ENCODE measurements around the gene SLC28A1. TPM values are rescaled to one million over a fixed set of nuclear protein-coding genes. Genes with fewer than 3 reads are reported as not detected.

Gene SLC28A1
- total and polyA plus RNA-seq, 2 of the 4 experiments (the other 2 are of a cell fraction): not detected

DNA sequence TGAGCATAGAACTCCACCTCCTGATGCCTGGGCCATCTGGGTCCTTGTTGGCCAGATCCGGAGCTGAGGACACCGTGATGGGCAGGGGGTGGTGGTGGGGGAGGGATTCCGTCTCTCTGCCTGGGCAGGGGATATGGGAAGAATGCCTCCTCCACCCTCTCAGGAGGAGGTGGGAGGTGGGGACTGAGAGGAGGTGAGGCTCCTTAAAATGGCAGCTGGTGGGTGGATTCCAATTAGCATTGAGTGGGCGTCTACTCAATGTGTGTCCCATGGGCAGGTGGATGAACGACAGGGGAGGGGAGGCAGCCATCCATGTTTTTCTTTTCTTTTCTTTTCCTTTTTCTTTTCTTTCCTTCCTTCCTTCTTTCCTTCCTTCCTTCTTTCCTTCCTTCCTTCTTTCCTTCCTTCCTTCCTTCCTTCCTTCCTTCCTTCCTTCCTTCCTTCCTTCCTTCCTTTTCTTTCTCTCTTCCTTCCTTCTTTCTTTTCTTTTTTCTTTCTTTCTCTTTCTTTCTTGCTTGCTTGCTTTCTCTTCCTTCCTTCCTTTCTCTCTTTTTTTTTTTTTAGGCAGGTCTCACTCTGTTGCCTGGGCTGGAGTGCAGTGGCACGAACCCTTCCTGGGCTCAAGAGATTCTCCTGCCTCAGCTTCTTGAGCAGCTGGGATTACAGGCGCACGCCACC lies 5.0 kb downstream of the SLC28A1 start:
- intact Hi-C loops (cut with micrococcal nuclease) (no loop called here), dilution Hi-C loops (cut with HindIII; ENCODE audit: low sequenced_read_pairs, unreplicated experiment) (no loop called here), in situ Hi-C loops (cut with MboI; ENCODE audit: low sequenced_read_pairs) (no loop called here)
- no peak overlapping the region for H2AFZ ChIP-seq (replicated peaks; ENCODE audit: low read length, poor library complexity)
- H3K27me3 ChIP-seq (ENCODE audit: control insufficient read depth, insufficient read depth, low read length): peaks cover 32% of the 10 kb centered on the region; the same call in 1 of the 2 replicates
- H3K79me1 ChIP-seq (ENCODE audit: low read depth in 1 of 2, low read length in 2 of 2): no peaks in the 10 kb centered on the region
- H3K4ac ChIP-seq (ENCODE audit: low read depth, low read length): no peak overlapping the region
- H2BK15ac ChIP-seq (ENCODE audit: low read depth, low read length): no peak overlapping the region
- H3K4me2 ChIP-seq (ENCODE audit: low read depth, low read length): no peak overlapping the region
- no peak overlapping the region for H3K9ac ChIP-seq (ENCODE audit: low read depth, low read length)
- BruUV-seq (replicated peaks): no TSS peak
- no peak overlapping the region for H4K8ac ChIP-seq (ENCODE audit: low read depth in 2 of 2, low read length in 2 of 2)
- TF ChIP-seq RAD21 (IDR thresholded peaks at IDR 0.05; ENCODE audit: low read length) (no peak), FOS (IDR thresholded peaks at IDR 0.05; ENCODE audit: low read depth, low read length) (no peak), POLR2A (IDR thresholded peaks at IDR 0.05; ENCODE audit: low read depth, low read length) (no peak)
- TF ChIP-seq, protein P1, sequence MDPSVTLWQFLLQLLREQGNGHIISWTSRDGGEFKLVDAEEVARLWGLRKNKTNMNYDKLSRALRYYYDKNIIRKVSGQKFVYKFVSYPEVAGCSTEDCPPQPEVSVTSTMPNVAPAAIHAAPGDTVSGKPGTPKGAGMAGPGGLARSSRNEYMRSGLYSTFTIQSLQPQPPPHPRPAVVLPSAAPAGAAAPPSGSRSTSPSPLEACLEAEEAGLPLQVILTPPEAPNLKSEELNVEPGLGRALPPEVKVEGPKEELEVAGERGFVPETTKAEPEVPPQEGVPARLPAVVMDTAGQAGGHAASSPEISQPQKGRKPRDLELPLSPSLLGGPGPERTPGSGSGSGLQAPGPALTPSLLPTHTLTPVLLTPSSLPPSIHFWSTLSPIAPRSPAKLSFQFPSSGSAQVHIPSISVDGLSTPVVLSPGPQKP (IDR thresholded peaks at IDR 0.05; ENCODE audit: borderline replicate concordance, low read depth, low read length): no peak
- H3K23ac ChIP-seq (ENCODE audit: low read depth, low read length): no peak overlapping the region
- H2BK20ac ChIP-seq (ENCODE audit: low read depth, low read length): no peak overlapping the region
- CTCF ChIA-PET: no interaction called here
- ATAC-seq (ENCODE audit: low read depth) (no peak), DNase-seq (no peak)
- H3K56ac ChIP-seq (ENCODE audit: extremely low read depth, insufficient read depth, low read length): no peak overlapping the region
- H2AK5ac ChIP-seq (ENCODE audit: low read depth, low read length): no peak overlapping the region
- no peak overlapping the region for H3K18ac ChIP-seq (ENCODE audit: low read depth, low read length)
- no peak overlapping the region for H3K4me3 ChIP-seq (ENCODE audit: insufficient read depth, low read depth, low read length)
- WGBS, 2 experiments (ENCODE audit: extremely low coverage in 2 of 2, insufficient read length in 1 of 2): 60% methylated on average over 1 of the region's 8 CpGs; no CpG with 5 or more reads in 1 of the 2 experiments
- no peak overlapping the region; the same call in 1 of the 2 replicates for H3K14ac ChIP-seq (replicated peaks; ENCODE audit: low read depth, low read length)
- H3K9me1 ChIP-seq (ENCODE audit: insufficient read depth, low read length): no peaks in the 10 kb centered on the region
- H4K91ac ChIP-seq (ENCODE audit: insufficient read depth, low read depth, low read length): no peak overlapping the region
- H2BK5ac ChIP-seq (ENCODE audit: low read depth, low read length, poor library complexity, severe bottlenecking): no peak overlapping the region
- no peaks in the 10 kb centered on the region for H4K20me1 ChIP-seq (ENCODE audit: insufficient read depth, low read length)
- POLR2A ChIA-PET (ENCODE audit: unreplicated experiment): no interaction called here
- H3K36me3 ChIP-seq (ENCODE audit: control insufficient read depth, insufficient read depth, low read length): no peaks in the 10 kb centered on the region
- H3K27ac ChIP-seq (ENCODE audit: insufficient read depth, low read length): no peak overlapping the region
- H3K4me1 ChIP-seq (ENCODE audit: control insufficient read depth, insufficient read depth, low read length): no peaks in the 10 kb centered on the region
- H2AK9ac ChIP-seq (replicated peaks; ENCODE audit: low read depth, low read length, poor library complexity): no peak overlapping the region
- H2BK120ac ChIP-seq (ENCODE audit: low read depth, low read length): no peak overlapping the region
- no peaks in the 10 kb centered on the region for H3K9me3 ChIP-seq (ENCODE audit: control insufficient read depth, insufficient read depth, low read length)
- no peak overlapping the region for H4K5ac ChIP-seq (ENCODE audit: low read depth, low read length)
